ENCODE data around the gene SYCP3.
"Not testable (repeated sequence)": the region's sequence is repeated elsewhere in the genome, so short reads cannot be mapped to it uniquely, and the experiment has no call there.

SYCP3 gene

GRCh38 chr12:101710288-101710687, 29.0 kb downstream of the SYCP3 start:
- DNase-seq = no peak

- no peak for DNase-seq
Observed at GRCh38 chr12:101707131-101707782, 32.0 kb downstream of the SYCP3 start.

GRCh38 chr12:101706403-101706802, 32.9 kb downstream of the SYCP3 start:
- DNase-seq = no peak

GRCh38 chr12:101703487-101703886, 35.8 kb downstream of the SYCP3 start:
- DNase-seq = no peak

GRCh38 chr12:101700299-101700820, 38.9 kb downstream of the SYCP3 start:
- no peak for DNase-seq

GRCh38 chr12:101698800-101699347, 40.4 kb downstream of the SYCP3 start:
- DNase-seq = no peak

GRCh38 chr12:101697930-101698799, 41.1 kb downstream of the SYCP3 start:
- peak; percentile 16 for DNase-seq

GRCh38 chr12:101697197-101697929, 41.9 kb downstream of the SYCP3 start, which contains the start of gene CHPT1:
CHPT1 (plus strand) TSS chr12:101697640; CDS start chr12:101697862, 222 bp downstream.
- DNase-seq = no peak

- DNase-seq = no peak
Observed at GRCh38 chr12:101696251-101697196, 42.7 kb downstream of the SYCP3 start.

- no peak for DNase-seq
Observed at GRCh38 chr12:101695706-101696105, 43.6 kb downstream of the SYCP3 start.

- DNase-seq = no peak
Observed at GRCh38 chr12:101694986-101695385, 44.3 kb downstream of the SYCP3 start.

GRCh38 chr12:101694297-101694848, 44.9 kb downstream of the SYCP3 start:
- DNase-seq = no peak

- DNase-seq = no peak
Observed at GRCh38 chr12:101691503-101692096, 47.7 kb downstream of the SYCP3 start.

GRCh38 chr12:101690544-101691098, 48.6 kb downstream of the SYCP3 start:
- DNase-seq = no peak

GRCh38 chr12:101686176-101686575, 53.1 kb downstream of the SYCP3 start:
- DNase-seq = no peak

GRCh38 chr12:101685092-101685491, 54.2 kb downstream of the SYCP3 start:
- no peak for DNase-seq

GRCh38 chr12:101681627-101682026, 57.6 kb downstream of the SYCP3 start:
- DNase-seq = not testable (repeated sequence)

- no peak for DNase-seq
Observed at GRCh38 chr12:101680647-101681046, 58.6 kb downstream of the SYCP3 start.

- DNase-seq = no peak
Observed at GRCh38 chr12:101680240-101680639, 59.0 kb downstream of the SYCP3 start.

Data from NCI-H2029 treated with DMSO at 0.1 percent for 48 hours (cell line).